Epidermal melanocyte (primary cell): ENCODE measurements around the gene SIM2.

Source experiments
- DNase-seq: peaks from one replicate; pipeline ENCODE4 v3.0.0; 2011; ENCODE audit warnings: low spot score; ENCODE audit not compliant: insufficient read length

The SIM2 gene

DNA sequence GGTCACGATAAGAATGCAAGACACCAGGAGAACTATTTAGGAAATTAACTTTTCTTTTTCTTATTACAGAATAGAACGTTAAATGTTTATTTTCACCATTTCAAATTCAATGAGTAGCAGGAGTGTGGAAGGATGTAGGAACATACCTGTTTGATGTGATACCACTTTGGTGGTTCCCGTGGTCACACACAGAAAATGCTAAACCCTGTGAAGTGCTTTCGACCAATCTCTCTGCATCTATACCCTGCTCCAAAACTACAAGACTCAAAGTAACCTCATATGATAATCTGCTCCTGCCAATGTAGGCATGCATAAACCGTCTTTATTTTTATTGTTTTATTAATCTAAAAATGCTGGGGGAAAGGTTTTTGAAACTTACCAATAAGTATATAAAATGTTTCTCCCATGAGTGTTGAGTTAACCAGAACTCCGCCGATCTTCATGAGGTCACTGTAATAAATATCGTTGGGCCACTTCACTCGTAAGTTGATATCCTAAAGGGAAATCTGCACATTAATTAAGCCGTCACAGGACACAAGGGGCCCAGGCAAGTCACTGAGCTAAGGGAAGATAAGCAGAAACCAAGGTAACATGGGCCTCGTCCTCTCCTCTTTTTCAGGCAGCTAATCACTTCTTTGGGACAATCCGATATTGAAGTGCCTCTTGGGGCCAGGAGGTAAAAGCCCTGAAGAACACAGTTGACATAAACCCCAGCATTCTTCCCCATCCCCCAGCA, 60.6 kb downstream of the SIM2 start:
- no peak for DNase-seq

DNA sequence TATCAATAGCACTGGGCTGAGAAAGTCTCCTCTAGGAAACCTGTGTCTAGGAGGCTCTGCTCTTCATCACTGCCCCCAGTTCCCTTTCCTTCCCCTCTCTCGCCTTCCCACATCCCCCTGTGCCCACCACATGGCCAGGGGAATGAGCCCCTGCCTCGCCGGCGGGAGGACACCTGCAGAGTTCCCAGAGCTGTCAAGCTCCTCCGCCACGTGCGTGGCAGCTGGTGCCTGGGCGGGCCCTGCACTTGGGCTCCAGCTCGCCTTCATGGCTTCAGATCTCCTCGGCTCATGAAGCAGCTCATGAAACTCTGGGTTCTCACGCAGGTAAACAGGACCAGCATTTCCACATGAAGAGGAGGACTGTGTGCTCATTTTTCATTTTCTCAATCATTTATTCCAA, 62.8 kb downstream of the SIM2 start:
- no peak for DNase-seq

DNA sequence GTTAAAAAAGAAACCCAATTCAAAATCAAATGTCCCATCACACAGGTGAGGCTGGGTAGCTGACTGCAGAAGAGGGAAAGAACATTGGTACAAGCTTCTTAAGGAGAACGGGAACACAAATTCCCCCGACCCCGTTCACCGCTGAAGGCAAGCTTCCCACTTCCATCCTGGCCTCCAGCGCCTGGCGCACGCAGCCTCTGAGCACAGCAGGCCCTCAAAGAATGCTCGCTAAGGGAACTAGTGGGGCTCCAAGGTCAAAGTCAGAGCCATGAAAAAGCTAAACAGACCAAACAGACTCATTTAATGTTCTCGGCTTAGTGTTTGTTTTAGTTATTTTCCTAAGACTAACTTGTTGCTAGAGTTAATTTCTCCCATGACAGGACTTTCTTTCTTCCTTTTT, 63.7 kb downstream of the SIM2 start:
- no peak for DNase-seq

DNA sequence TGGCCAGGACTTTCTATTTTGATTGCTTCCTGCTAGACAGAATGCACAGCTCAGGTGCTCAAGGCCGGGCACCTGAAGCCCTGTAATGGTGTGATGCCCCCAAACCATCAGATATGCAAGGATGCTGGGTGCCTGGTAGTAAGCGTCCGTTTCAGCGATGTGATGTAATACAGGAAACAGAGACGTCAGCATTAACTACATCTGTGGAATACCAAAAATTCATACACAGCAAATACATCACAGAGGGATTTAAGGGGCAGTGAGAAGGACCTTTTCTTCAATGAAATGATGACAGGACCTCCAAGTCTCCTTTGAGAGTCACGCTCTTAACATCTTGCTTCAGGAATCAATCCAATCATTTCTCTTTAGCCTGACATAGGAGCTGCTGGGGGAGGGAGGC, 64.4 kb downstream of the SIM2 start:
- DNase-seq = no peak

DNA sequence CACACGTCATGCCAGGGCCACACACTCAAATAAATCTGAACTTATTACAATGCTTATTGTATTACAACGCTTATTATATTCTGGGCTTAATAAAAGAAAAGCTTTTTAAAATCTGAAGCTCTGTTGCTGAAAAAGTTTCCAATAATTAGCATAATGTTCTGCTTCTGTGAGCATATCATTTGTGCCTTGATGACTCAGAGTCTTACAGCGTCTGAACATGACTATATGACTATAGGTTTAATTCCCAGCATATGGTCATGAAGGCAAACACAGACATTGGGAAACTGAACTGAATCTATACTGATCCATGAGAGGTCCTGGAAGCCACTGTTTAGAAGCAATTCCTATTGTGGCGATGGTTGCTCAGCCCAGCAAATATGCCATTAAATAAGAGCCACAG, 66.3 kb downstream of the SIM2 start:
- no peak for DNase-seq

DNA sequence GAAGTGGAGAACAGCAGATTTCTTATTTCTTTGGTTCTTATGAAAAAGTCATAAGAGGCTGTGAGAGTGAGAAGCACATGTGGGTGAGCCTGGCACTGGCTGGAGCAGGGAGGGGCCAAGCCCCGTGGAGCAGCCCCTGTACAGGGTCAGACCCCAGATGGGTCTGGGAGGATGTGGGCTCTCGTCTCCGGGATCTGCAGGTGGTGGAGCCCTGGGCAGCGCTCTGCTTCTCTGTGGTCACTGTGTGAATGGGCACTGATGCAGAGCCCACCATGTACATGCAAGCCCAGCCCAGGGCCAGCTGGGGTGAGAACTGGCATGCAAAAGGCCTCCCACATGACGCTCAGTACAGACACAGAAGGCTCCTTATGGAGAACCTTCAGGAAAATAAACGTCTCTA, 67.6 kb downstream of the SIM2 start:
- DNase-seq = no peak

DNA sequence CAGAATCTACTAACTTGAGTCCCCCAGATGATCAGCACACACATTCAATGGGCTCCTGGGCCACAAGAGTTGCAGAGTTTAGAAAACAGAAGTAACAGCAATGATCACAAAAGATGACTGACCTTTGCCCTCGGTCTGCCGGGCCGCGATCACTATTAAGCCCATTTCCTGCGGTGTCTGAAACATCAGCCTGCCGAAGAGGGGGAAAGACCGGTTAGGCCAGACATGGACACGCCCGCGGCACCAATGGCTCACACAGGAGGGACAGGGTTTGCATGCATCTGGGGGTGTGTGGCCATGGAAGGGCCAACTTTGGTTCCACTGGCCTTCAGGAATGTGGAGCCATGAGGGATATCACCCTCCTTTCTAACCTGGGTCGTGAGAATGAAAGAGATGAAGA, 68.2 kb downstream of the SIM2 start:
- no peak for DNase-seq

DNA sequence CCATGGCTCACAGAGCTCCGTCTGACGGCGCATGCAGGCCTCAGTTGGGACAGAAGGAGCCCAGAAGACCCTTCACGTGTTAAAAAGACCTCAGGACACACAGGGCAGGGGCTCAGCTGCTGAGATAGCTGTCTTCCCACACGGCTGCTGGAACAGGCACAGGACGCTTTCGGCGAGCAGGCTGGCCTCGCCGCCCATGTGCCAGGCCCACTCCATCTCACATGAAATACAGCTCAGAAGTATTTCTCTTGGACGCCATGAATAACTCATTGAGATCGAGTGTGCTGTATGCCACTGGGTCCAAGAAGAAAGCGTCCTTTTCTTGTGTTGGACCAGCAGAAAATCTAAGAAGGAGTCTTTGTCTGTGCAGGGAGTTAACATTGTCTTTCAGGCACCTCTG, 69.6 kb downstream of the SIM2 start:
- DNase-seq = no peak

DNA sequence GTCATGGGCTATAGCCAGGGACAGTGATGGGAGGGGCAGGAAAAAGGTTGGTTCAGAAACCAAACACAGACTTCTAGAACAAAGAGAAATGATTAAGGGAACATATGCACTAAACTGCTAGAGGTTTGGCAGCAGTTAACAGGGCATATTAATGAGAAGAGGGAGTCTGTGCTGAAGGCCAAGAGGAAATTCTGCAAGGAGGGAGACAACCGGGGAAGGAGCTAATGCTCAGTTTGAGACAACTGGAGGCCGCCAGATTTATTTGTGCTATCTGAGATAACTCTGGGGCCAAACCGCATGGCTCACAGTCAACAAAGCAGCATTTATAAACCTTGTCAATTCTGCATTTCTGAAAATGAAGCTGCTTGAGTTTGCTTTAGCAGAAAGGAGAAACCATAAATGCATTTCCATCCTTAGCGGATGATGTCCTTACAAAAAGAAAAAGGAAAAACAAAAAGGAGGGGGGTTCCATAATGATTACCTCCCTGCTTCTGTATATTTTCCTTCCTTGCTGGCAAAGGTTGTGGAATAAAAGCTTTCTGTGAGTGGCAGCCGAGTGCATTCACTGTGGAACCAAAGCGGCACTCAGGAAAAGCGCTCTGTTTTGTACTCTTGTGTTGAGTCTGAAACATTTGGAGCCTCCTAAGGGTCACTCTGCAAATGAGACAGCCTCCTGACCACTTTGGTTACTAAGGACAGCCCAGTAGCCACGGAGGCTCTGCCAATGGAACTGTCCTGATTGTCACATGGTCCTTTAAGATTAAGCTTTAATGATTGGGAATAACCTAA, 70.3 kb downstream of the SIM2 start:
- no peak for DNase-seq

DNA sequence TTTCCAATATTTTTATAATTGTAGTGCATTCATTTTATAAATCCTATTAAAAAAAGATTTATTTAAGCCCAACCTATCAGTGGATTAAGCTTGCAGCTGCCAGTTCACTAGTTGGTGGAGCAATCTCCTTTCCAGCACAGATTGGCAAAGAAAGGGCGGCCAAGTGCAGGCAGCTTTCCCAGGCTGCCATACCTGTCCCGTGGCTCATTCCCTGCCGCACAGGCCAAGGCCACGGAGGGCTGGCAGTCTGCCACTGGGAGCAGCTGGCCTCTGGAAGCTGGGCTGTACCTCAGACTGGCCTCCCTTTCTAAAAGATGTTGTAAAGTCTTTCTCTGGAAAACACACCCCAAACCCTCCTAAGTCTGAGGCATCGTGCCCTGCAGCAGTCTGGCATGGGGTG, 74.2 kb downstream of the SIM2 start:
- DNase-seq = no peak

DNA sequence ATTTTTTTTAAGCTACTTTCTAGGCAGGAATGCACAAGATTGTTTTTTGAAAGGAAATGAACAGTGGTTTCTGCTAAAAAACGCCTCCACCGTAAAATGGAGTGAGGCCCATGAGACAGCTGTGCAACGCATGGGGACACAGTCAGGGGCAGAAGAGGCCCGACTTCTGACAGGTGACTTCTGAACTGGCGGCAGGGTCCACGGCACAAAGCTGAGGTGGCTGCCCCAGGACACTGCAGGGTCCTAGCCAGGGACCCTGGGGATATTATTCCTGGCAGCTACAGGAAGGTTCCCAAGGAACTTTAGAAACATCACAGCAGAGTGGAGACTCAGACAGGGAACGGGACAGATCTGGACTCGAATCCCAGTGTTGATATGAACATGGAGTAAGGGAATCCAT, 75.1 kb downstream of the SIM2 start:
- no peak for DNase-seq

DNA sequence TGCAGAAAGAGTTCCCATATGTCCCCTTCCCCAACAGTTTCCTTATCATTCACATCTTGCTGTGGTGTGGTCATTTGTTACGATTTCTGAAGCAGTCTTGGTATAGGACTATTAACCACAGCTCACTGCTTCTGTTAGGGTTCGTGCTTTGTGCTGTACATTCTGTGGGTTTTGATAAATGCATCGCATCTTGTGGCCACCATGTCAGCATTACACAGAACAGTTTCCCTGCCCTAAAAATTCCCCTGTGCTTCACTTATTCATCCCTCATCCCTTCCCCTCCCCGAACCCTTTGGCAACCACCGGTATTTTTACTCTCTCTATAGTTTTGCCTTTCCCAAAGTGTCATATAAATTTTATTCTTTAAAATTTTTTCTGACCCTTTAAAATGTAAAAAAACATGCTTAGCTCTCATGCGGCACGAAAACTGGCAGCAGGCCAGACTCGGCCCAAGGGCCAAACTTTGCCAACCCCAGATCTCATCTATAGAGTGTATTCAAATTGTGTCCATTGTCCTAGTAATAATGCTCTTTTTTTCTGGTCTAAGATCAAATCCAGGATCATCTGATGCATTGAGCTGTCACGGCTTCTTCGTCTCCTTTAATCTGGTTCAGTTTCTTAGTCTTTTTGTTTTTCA, 78.2 kb downstream of the SIM2 start:
- no peak for DNase-seq

DNA sequence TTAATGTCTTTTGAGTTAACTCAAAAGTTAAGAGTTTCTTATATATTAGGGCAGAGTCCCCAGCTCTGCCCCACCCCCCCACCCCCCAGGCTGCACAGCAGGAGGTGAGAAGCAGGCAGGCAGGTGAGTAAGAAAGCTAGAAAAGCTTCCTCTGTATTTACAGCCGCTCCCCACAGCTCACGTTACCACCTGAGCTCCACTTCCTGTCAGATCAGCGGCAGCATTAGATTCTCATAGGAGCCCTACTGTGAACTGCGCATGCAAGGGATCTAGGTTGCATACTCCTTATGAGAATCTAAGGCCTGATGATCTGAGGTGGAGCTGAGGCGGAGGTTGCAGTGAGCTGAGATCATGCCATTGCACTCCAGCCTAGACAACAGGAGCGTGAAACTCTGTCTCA, 81.9 kb downstream of the SIM2 start:
- DNase-seq = no peak

DNA sequence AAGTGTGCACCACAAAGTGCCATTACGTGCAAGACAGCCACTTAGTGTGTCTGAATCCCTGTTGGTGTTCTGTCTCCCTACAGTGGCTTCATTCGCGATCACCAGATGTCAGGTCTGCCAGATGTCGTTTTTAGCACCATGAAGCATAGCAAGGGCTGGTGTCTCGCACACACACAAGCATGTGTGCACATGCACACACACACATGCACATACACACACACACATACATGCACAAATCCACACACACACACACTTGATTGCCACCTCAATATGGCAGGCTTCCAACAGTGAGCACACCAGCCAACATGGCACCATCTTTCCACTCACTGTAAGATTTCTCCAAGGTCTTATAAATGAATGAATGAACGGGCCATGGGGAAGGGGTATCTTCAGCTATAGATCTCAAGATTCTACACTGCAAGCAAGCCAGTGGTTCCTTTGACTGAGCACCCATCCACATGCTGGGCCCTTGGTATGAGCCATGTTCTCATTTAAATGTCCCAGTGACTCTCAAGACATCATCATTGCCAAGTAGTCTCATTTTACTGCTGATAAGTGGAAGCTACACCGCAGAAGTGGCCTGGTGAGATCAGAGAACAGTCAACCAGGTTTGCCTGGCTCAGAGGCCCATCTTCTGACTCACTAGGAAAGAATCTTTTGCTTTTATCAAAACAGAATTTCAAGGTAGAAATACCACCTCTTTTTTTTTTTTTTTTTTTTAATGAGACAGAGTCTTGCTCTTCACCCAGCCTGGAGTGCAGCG, 84.9 kb downstream of the SIM2 start:
- no peak for DNase-seq

DNA sequence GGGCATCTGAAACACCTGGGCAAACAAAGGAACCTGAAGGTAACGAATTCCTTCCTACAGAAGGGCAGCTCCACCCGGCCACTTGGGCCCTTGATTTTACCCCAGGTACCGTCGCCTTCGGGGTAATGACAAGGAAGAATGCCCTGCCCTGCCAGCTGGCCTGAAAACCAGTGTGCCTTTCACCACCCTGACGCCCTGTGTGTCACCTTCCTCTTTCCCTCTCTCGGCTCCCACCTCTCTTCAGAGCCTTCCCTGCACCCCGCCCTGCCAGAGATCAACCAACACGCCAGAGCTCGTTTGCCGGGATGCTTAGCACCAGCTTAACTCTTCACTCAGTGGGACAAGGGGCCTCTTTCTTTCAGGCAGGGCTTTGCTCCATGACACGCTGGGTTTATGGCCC, 86.0 kb downstream of the SIM2 start:
- DNase-seq = no peak

DNA sequence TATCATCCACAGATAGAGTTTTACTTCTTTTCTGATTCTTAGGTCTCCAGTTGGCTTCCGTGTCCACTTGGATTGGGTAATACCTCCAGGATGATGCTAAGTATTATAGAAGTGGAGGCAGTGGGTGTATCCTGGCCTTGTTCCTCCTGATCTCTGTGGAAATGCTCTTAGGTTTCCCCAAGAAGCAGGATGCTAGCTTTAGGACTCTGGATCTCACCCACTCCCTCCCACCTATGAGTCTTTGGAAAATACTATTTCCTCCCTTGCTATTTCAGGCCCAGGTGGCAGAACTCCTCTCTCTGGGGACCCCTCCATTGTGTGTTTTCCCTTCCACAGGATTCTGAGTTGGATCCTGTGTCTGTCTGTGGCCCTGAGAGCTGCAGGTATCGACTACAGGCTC, 86.7 kb downstream of the SIM2 start:
- no peak for DNase-seq

DNA sequence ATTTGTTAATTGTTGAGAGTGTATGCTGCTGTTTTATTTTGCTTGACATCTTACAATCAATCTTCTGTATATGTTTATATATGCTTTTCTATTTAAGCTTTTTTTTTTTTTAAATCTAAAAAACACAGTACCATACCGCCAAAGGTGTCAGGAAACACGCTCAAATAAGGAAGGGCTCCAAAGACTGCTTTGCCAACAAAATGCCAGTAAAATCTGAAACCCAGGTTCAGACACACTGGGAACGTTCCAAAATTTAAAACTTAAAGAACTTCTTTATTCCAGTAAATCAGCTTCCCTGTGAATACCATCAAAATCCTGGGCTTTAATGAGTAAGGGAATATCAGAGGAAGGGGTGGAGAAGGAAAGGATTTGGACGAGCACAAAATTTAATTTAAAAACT, 87.3 kb downstream of the SIM2 start:
- DNase-seq = no peak

DNA sequence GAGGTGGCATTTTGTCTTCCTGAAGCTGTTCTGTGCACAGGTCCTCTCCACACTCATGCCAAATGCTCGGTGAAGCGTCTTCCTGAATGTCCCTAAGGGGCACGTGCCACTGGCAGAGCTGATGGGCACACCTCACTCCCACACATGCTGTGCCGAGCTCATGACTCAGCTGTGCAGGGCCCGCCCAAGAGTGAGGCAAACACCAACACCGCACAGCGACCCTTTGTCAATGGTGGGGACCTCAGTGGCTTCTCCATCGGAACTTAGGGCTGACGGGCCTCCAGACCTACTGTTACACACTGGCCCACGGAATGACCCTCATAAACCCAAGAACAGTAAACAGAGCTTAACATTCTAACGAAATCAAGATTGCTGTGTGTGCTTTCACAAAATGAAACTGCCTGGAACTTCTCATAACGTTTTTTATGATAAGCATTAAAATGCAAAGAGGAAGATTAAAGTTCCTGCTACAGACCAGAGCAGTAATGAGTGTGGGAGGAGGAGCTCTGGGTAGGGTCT, 89.3 kb downstream of the SIM2 start:
- DNase-seq = no peak

DNA sequence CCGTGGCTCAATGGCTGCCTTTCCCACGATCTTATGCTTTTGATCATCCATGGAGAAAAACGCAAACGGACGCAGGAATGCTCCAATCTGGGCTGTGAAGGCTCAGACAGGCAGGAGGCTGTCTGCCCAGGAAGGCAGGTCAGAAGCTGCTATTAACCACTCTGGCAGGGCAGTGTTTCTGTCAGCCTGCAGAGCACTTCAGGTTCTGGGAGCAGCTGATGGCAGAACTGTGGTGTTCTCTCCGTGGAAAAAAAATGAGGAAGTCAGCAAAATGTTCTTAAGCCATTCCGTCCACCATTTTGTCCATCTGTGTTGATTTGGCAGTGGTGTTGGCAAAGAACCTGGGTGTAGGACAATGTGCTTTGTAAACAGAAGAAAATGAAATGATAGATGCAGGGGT, 91.7 kb downstream of the SIM2 start:
- DNase-seq = no peak

DNA sequence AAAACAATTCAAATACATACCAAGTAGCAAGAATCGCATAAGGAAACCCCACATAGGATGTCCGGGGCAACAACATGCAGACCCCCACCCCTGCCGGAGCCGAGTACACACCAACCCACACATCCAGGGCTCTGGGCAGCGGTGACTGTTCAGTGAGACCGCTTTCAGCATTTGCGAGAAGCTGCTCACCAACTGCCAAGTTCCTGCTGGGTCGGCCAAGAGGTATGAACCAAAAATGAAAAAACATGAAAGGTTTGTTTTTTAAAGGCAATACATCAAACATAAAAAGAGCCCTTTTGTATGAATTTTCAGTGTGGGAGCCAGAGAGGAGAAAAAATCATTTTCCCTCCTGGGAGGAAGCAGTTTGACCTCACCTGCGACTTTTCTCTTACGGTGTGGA, 92.3 kb downstream of the SIM2 start:
- no peak for DNase-seq

DNA sequence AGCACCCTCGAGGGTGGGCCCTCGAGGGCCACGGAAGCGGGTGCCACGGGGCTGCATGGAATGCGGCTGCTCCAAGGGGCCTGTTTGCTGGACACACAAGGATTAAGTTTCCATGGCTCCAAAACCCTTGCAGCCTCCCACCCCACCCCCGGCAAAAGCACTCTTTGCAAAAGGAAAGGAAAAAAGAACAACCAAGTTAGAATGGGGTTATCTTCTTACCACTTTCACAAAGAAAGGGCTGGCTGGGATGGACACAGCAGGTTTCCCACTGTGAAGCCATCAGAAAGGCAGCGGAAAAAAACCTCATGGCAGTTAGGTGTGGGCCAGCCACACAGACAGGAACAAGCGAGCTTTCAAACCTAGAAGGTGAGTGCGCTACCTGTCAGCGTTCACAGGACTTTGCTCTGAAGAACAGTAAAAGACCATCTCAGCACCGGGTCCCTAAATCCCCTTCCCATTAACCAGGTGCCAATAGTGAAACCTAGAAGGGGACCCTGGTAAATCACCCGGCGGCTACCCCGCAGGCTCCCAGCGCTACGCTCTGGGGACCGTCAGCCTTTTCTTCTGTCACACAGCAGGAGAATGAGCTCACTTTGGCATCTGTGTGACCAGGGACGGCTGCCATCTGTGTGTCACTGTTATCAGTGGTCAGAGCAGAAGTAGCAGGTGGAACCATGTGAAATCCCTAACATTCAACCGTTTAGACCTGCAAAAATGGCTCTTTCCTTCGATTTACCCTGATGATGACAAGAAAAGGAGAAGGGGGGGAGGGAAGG, 93.0 kb downstream of the SIM2 start:
- no peak for DNase-seq
